CD4-positive, alpha-beta T cell treated with Interleukin-17A for 4 hours (primary cell): Measurements from ENCODE around the gene ENTPD3.

Source experiments
- DNase-seq: peaks from one replicate; pipeline ENCODE4 v3.0.0-alpha.2; 2020; ENCODE audit warnings: mixed read lengths

Gene ENTPD3

GRCh38 chr3:40387001-40387894 is at the start of gene ENTPD3:
Gene ENTPD3, plus strand, starts transcription at chr3:40387184. Its CDS starts 874 bp downstream, at chr3:40388058.
- DNase-seq: peak; percentile 40

- no peak for DNase-seq
These were observed 47.1 kb upstream of the ENTPD3 start for GRCh38 chr3:40339871-40340270.

- no peak for DNase-seq
These were observed 46.3 kb upstream of the ENTPD3 start for GRCh38 chr3:40340541-40341170.

GRCh38 chr3:40341671-40342070 is 45.3 kb upstream of the ENTPD3 start:
- no peak for DNase-seq

GRCh38 chr3:40350529-40350928 is 36.5 kb upstream of the ENTPD3 start:
- no peak for DNase-seq

GRCh38 chr3:40355410-40355809 is 31.6 kb upstream of the ENTPD3 start:
- no peak for DNase-seq

GRCh38 chr3:40358454-40358853 is 28.5 kb upstream of the ENTPD3 start:
- DNase-seq: no peak

- no peak for DNase-seq
These were observed 23.3 kb upstream of the ENTPD3 start for GRCh38 chr3:40363674-40364073.

- DNase-seq: no peak
These were observed 20.5 kb upstream of the ENTPD3 start for GRCh38 chr3:40366203-40367162.

- DNase-seq: no peak
These were observed 17.3 kb upstream of the ENTPD3 start for GRCh38 chr3:40369716-40370115.

- DNase-seq: no peak
These were observed 9.2 kb upstream of the ENTPD3 start for GRCh38 chr3:40377822-40378221.

- no peak for DNase-seq
These were observed 7.2 kb upstream of the ENTPD3 start for GRCh38 chr3:40379674-40380306.

GRCh38 chr3:40381904-40382616 is 4.9 kb upstream of the ENTPD3 start:
- no peak for DNase-seq

- no peak for DNase-seq
These were observed 4.4 kb upstream of the ENTPD3 start for GRCh38 chr3:40382617-40382979.

GRCh38 chr3:40386213-40386612 is 771 bp upstream of the ENTPD3 start:
- no peak for DNase-seq

- DNase-seq: no peak
These were observed 891 bp downstream of the ENTPD3 start for GRCh38 chr3:40387895-40388254.

- DNase-seq: no peak
These were observed 9.4 kb downstream of the ENTPD3 start for GRCh38 chr3:40396406-40396805.

- no peak for DNase-seq
These were observed 10.1 kb downstream of the ENTPD3 start for GRCh38 chr3:40397129-40397528.

GRCh38 chr3:40397912-40398311 is 10.9 kb downstream of the ENTPD3 start:
- no peak for DNase-seq

GRCh38 chr3:40398346-40398745 is 11.4 kb downstream of the ENTPD3 start:
- DNase-seq: no peak

- no peak for DNase-seq
These were observed 17.7 kb downstream of the ENTPD3 start for GRCh38 chr3:40404591-40405198.

- DNase-seq: no peak
These were observed 20.0 kb downstream of the ENTPD3 start for GRCh38 chr3:40407007-40407406.
